IMR-90 (cell line): ENCODE results near the gene SF3A2.

Experiments
- BHLHE40 ChIP-seq: fragments of 150-350 bp; IDR thresholded peaks from 2 replicates; pipeline ENCODE4 v1.6.1; 2016; ENCODE audit warnings: mild to moderate bottlenecking, low read depth, low read length
- CTCF ChIP-seq: conservative IDR thresholded peaks from 2 replicates; pipeline ENCODE4 v1.5.1; 2012; ENCODE audit warnings: mild to moderate bottlenecking, low read depth, low read length, improper control_type of control experiment
- POLR2A ChIP-seq: IDR thresholded peaks from 2 replicates; pipeline ENCODE4 v1.6.1; 2012; ENCODE audit warnings: mild to moderate bottlenecking, low read depth, low read length
- RAD21 ChIP-seq: IDR thresholded peaks from 2 replicates; pipeline ENCODE4 v1.6.1; 2012; ENCODE audit warnings: low read length, improper control_type of control experiment
- RCOR1 ChIP-seq: IDR thresholded peaks from 2 replicates; pipeline ENCODE4 v1.6.1; 2012; ENCODE audit warnings: mild to moderate bottlenecking, low read length, improper control_type of control experiment; ENCODE audit not compliant: insufficient replicate concordance
- RFX5 ChIP-seq: IDR thresholded peaks from 2 replicates; pipeline ENCODE4 v1.8.0; 2012; ENCODE audit warnings: low read depth, mild to moderate bottlenecking, low read length, moderate library complexity

- TF ChIP-seq POLR2A, result no peak
- TF ChIP-seq RFX5, result no peak
- TF ChIP-seq CTCF, result no peak
- no peak for TF ChIP-seq RAD21
- TF ChIP-seq BHLHE40, result no peak
- no peak for TF ChIP-seq RCOR1
These were observed 1.2 kb downstream of the SF3A2 start for GRCh38 chr19:2237869-2238153.
